GM12864 (cell line): Measurements from ENCODE around the gene HAVCR2.
"Not testable (repeated sequence)": the region's sequence is repeated elsewhere in the genome, so short reads cannot be mapped to it uniquely, and the experiment has no call there.

ENCODE experiments used
- DNase-seq: peaks from one replicate; pipeline ENCODE4 v3.0.0-alpha.2; 2011; ENCODE audit warnings: low read depth
- H3K4me3 ChIP-seq: 2 replicates; pipeline ENCODE4 v1.5.1; 2011; ENCODE audit warnings: mild to moderate bottlenecking, low read depth, low read length, control low read depth
- CTCF ChIP-seq: IDR thresholded peaks from 2 replicates; pipeline ENCODE4 v1.5.1; 2011; ENCODE audit warnings: low read depth, mild to moderate bottlenecking, moderate library complexity, low read length, control low read depth, inconsistent platforms; ENCODE audit errors: missing control alignments

HAVCR2 gene

GRCh38 chr5:157059093-157059539, 49.7 kb downstream of the HAVCR2 start, which contains the start of gene HAVCR1:
Gene HAVCR1, minus strand, starts transcription at chr5:157059116. Its CDS starts 1,173 bp downstream, at chr5:157057943.
- TF ChIP-seq CTCF = no peak
- no peak for DNase-seq
- no peak within 1 kb of the TSS for H3K4me3 ChIP-seq

GRCh38 chr5:157057459-157058370, 51.1 kb downstream of the HAVCR2 start:
- H3K4me3 ChIP-seq = no peak overlapping the region
- no peak for TF ChIP-seq CTCF
- no peak for DNase-seq

- not testable (repeated sequence) for DNase-seq, H3K4me3 ChIP-seq
Measured at GRCh38 chr5:157056848-157057247, 52.0 kb downstream of the HAVCR2 start.

- no peak overlapping the region for H3K4me3 ChIP-seq
- no peak for TF ChIP-seq CTCF
- no peak for DNase-seq
Measured at GRCh38 chr5:157051604-157052245, 57.1 kb downstream of the HAVCR2 start.

GRCh38 chr5:157050050-157050449, 58.8 kb downstream of the HAVCR2 start:
- DNase-seq = no peak
- TF ChIP-seq CTCF = no peak
- no peak overlapping the region for H3K4me3 ChIP-seq

- H3K4me3 ChIP-seq = no peak overlapping the region
- no peak for TF ChIP-seq CTCF
- no peak for DNase-seq
Measured at GRCh38 chr5:157049605-157050004, 59.2 kb downstream of the HAVCR2 start.

GRCh38 chr5:157047898-157048297, 60.9 kb downstream of the HAVCR2 start:
- DNase-seq = no peak
- H3K4me3 ChIP-seq = no peak overlapping the region
- no peak for TF ChIP-seq CTCF

- not testable (repeated sequence) for H3K4me3 ChIP-seq, DNase-seq
Measured at GRCh38 chr5:157047016-157047415, 61.8 kb downstream of the HAVCR2 start.
